WTC11 (cell line): ENCODE measurements around the gene CCDC74A.
"Not testable (repeated sequence)": the region's sequence is repeated elsewhere in the genome, so short reads cannot be mapped to it uniquely, and the experiment has no call there.

Experiments used
- ATF3 ChIP-seq: sonication (generic); formaldehyde crosslinking; conservative IDR thresholded peaks from 2 replicates; pipeline ENCODE4 v1.8.1; 2022; ENCODE audit warnings: mild to moderate bottlenecking, missing genetic modification reagents
- CREB1 ChIP-seq: sonication (generic); formaldehyde crosslinking; IDR thresholded peaks from 2 replicates; pipeline ENCODE4 v1.8.0; 2023; ENCODE audit warnings: mild to moderate bottlenecking, missing genetic modification reagents
- CTCF ChIP-seq: fragments of 200-600 bp; IDR thresholded peaks from 2 replicates; pipeline ENCODE4 v1.8.0; 2022; ENCODE audit warnings: antibody characterized with exemption
- E2F4 ChIP-seq: sonication (generic); formaldehyde crosslinking; IDR thresholded peaks from 2 replicates; pipeline ENCODE4 v1.8.1; 2022; ENCODE audit warnings: low read depth, mild to moderate bottlenecking, moderate library complexity, missing genetic modification reagents, borderline replicate concordance
- GTF2I ChIP-seq: fragments of 250-450 bp; sonication (Bioruptor Pico); conservative IDR thresholded peaks from 2 replicates; pipeline ENCODE4 v1.4.0; 2021; ENCODE audit warnings: mild to moderate bottlenecking
- MAX ChIP-seq: sonication (generic); formaldehyde crosslinking; IDR thresholded peaks from 2 replicates; pipeline ENCODE4 v1.8.0; 2022; ENCODE audit warnings: mild to moderate bottlenecking, missing genetic modification reagents
- ZNF232 ChIP-seq: sonication (generic); formaldehyde crosslinking; IDR thresholded peaks from 2 replicates; pipeline ENCODE4 v1.8.0; 2022; ENCODE audit warnings: mild to moderate bottlenecking, missing genetic modification reagents

GRCh38 chr2:131528981-131529863, 1.5 kb downstream of the CCDC74A start:
- TF ChIP-seq ATF3 (CRISPR knock-in tag); CTCF; E2F4 (CRISPR knock-in tag); MAX; CREB1 (CRISPR knock-in tag); GTF2I; ZNF232 (CRISPR knock-in tag): not testable (repeated sequence)
